ENCODE data around the gene STARD13.

STARD13 gene

DNA sequence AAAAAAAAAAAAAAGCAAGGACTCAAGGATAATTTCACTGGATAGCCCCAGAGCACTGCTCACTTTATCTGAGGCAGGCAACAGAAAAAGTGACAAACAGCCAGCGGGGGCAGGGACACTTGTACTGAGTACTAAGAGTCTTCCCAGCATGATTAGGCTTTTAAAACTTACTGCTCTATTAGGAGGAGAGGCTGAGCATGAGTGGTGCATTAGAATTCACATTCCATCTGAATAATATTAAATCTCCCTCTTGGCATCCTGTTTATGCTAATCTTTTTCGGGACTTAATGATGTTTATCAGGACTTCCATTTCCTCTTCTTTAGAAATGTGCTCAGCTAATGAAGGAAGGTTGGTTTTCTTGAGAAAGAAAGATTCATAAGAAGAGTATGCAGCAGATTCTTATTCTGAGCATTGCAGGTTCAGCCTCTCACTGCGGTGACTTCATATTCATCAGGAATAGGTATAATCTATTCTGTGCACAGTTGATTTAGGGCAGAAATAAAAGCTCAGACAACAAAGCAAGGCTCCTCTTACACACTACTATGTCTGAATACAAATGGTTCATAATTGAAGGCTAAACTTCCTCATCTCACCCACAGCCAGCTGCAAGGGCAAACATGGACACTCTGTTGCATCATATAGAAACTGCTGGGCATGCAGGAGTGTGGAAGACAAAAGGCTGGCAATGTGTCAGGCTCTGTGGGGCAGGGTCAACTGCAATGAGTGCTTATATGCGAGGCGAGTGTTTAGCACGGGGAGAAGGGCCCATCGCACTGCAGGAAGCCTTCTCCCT, 162.3 kb downstream of the STARD13 start:
- in situ Hi-C loops (cut with HindIII; ENCODE audit: low pct_unique_long_range_greater_than_20kb, low sequenced_read_pairs): no loop called here
- no peak for TF ChIP-seq JUND (IDR thresholded peaks at IDR 0.05; ENCODE audit: low read depth)
- DNase-seq (ENCODE audit: low read depth in 1 of 2, low spot score in 1 of 2): peak in 1 of 2 experiments; percentile 15

DNA sequence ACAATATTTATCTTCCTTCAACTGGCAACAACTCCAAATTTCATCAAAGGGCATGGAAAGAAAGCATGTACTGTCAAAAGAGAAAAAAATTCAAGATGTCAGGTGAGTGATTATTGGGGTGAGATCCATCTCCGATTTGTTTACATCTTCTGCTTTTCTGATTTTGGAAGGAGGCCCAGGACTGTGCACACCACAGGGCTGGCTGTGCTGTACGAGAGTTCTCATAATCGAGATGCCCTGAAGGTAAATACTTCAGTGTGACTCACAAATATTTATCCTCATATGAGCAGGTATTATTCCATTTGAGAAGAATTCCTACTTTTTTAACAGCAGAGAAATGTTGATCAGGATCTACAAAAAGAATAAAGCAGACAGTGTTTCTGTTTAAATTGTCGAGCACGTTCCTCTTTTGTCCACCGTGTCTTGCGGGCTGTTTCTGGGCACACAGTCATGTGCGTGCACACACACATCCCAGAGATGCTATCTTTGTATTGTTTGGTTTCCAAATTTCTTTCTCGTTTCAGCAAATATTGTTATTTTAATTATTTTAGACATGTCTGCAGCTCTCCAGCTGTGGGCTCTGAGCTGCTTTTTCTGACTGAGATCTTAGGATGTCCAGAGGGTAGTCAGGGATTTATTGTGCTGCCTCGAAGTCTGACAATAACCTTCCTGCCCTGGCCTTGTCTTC, 165.6 kb downstream of the STARD13 start:
- peak; percentile 84 for TF ChIP-seq JUND (IDR thresholded peaks at IDR 0.05; ENCODE audit: low read depth)
- in situ Hi-C loops (cut with HindIII; ENCODE audit: low pct_unique_long_range_greater_than_20kb, low sequenced_read_pairs): no loop called here
- DNase-seq (ENCODE audit: low read depth in 1 of 2, low spot score in 1 of 2): peak; percentile 32 to 91

DNA sequence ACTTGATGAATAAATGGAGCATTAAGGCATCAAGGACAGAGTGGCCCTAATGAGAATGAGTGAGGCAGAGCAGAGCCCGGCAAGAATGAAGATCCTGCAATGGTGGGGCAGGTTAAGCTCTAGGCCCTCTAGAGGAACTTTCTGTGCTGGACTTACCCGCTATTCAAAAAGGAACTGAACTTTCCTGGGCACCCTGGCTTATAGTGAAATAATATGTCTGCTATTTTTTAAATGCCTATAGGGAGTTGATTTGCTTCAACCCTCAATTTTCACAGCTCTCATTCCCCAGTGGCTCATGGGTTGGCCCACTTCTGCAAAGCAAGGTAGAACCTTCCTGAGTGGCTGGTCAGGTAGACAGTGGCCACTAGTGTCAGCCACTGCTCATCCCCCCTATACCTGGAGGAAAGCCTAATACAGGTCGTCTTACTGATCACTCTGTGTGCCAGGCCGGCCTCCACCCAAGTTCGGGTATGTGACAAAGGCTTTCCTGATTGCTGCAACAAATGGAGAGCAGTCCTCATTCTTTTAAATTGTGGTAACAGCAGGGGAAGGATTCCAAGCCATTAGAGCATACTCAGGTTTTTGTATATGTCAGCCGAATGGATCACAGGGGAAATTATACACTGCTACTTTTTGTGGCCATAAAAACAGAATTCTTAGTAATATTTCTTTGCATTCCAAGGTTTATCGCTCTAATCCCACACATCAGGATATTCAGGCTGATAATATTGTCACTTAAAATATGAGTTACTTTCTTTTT, 166.4 kb downstream of the STARD13 start:
- in situ Hi-C loops (cut with HindIII; ENCODE audit: low pct_unique_long_range_greater_than_20kb, low sequenced_read_pairs): no loop called here
- peak in 1 of 2 experiments; percentile 41 for DNase-seq (ENCODE audit: low read depth in 1 of 2, low spot score in 1 of 2)
- TF ChIP-seq JUND (IDR thresholded peaks at IDR 0.05; ENCODE audit: low read depth): no peak

DNA sequence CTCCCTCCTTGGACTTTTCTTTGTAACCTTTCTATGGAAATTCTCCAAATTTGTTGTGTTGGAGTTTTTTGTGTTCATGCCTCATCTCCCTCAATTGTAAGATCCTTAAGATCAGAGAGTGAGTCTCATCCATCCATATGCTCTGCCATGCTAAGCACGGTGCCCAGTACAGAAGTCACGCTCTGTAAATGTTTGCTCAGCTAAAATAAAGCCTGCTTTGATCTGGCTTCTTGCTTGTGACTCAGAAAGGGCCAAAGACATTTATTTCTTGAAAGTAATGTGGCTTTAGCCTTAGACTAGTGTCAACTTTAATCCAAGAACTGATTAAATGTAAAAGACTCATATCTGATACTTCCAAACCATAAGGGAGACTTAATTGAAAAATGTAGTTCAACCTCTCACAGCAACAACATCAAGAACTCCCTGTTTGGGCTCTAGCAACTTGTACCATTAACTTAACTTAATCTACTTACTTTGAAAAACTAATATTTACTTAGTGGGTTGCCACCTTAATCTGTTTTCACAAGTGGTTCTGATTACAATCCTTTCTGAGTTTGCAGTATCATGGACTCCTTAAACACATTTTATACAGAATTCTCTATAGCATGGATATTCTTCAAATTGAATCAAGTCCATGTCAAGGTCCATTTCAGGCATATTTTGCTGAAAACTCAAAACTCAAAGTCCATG, 169.1 kb downstream of the STARD13 start:
- in situ Hi-C loops (cut with HindIII; ENCODE audit: low pct_unique_long_range_greater_than_20kb, low sequenced_read_pairs): no loop called here
- peak in 1 of 2 experiments; percentile 47 for DNase-seq (ENCODE audit: low read depth in 1 of 2, low spot score in 1 of 2)
- peak; percentile 31; the same call in 1 of the 2 replicates for TF ChIP-seq JUND (IDR thresholded peaks at IDR 0.05; ENCODE audit: low read depth)

DNA sequence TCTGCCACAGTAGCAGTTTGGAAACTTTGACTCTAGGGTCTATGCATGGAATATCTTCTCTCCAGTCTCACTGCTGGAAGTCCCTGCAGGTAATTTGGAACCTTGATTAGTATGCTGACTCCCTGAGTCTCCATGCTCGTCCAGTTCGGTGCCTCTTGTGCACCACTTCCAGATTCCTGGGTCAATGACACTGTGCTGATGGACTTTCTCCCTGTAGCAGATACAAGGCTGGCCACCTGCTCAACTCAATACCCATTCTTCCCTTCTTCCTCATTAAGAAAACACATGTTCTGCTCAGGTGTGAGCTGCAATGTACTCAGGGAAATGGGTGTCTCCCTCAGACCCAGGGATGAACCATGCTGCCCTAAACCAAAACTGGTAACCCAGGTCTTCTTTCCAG, 170.3 kb downstream of the STARD13 start:
- no peak for DNase-seq (ENCODE audit: low read depth in 1 of 2, low spot score in 1 of 2)
- in situ Hi-C loops (cut with HindIII; ENCODE audit: low pct_unique_long_range_greater_than_20kb, low sequenced_read_pairs): no loop called here
- TF ChIP-seq JUND (IDR thresholded peaks at IDR 0.05; ENCODE audit: low read depth): no peak

DNA sequence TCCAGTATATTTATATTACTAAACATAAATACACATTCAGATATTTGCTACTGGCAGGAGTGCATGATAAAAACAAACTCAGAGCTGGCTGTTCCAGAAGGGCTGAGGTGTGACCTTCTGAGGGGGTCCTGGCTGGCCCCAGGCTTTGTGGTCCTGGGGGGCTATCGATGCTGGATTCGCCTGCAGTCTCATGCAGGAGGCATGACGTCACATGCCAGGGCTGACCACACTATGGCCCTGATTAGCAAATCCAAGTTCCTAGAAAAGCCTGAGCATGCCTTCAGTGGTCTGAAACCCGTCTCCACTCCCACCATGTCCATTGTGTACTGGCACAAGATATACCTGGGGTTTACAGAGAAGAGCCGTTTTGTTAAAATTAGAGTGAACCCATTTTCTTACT, 171.4 kb downstream of the STARD13 start:
- TF ChIP-seq JUND (IDR thresholded peaks at IDR 0.05; ENCODE audit: low read depth): no peak
- in situ Hi-C loops (cut with HindIII; ENCODE audit: low pct_unique_long_range_greater_than_20kb, low sequenced_read_pairs): no loop called here
- no peak for DNase-seq (ENCODE audit: low read depth in 1 of 2, low spot score in 1 of 2)

DNA sequence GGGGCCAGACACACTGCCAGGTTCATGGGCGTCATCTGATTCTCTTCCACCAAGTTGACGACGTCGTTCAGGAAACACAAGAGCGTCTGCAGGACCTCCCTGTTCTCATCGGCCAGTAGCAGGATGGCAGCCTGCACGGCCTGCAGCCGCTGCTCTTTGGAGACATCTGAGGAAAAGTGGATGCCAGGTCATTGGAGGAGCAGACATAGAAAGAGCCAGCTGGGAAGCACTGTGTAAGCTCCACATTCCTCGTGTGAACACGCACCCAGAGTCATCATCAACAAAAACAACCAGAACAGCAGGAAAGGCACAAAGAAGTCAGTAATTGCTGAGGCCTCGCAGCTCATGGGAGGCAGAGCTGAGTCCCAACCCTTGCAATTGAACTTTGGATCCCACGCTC, 172.8 kb downstream of the STARD13 start:
- in situ Hi-C loops (cut with HindIII; ENCODE audit: low pct_unique_long_range_greater_than_20kb, low sequenced_read_pairs): no loop called here
- DNase-seq (ENCODE audit: low read depth in 1 of 2, low spot score in 1 of 2): no peak
- no peak for TF ChIP-seq JUND (IDR thresholded peaks at IDR 0.05; ENCODE audit: low read depth)

DNA sequence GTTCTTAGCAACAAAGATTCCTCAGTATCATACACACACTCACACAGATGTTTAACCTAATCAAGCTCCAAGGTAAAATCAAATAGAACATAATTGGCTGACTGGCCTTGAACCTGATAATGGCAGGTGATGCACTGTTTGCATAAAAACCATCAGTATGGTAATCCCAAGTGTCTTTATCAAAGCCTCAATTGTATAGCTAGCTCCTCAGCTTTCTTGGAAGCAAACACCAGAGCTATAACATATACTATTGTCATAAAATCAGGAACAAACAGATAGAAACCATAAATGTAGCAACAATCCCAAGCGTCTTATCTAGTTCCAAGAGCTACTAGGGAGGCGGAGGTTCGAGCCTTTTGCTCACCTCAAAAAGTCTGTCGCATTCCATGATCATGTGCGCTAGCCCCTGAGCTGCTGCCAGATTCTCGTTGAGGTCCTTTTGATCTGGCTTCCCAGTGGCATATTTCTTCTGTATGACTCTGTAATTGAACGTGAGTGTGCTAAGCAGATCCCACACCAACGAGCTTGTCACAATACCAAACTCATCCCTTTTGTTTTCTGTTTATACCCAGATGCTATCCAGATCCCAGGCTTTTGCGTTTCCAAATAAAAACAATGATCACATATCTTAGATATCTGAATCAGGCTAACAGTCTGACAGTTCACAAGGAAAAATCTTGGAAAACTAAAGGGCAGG, 174.0 kb downstream of the STARD13 start:
- no peak for TF ChIP-seq JUND (IDR thresholded peaks at IDR 0.05; ENCODE audit: low read depth)
- DNase-seq (ENCODE audit: low read depth in 1 of 2, low spot score in 1 of 2): no peak
- in situ Hi-C loops (cut with HindIII; ENCODE audit: low pct_unique_long_range_greater_than_20kb, low sequenced_read_pairs): no loop called here

DNA sequence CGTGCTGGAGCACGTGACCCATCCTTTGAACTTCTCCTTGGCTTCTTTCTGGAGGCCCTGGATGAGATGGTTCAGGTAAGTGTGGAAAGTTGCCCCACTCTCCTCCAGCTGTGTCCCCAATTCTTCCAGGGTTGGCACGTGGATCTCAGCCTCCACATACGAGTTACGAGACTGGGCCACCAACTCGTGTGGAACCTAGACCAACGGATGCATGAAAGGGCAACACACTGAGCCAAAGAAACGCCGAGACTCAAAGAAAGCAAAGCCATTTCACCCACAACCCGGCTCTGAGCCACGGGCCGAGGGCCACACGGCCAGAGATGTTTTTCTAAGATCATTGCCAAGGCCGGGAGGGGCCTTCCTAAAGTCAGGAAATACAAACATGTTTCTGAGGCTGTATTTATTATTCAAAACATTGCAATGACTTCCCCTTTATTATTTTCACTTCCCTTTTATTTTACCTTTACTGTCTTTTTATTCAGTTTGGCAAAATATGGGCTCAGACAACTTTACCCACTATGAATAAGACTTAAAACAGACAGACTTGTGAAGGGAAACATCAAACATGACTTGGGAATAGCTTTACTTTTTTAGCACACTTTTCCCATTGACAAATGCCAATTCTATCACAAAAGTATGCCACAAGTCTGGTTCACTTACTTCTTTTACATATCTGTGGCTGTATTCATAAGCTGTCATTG, 174.7 kb downstream of the STARD13 start:
- in situ Hi-C loops (cut with HindIII; ENCODE audit: low pct_unique_long_range_greater_than_20kb, low sequenced_read_pairs): no loop called here
- no peak for TF ChIP-seq JUND (IDR thresholded peaks at IDR 0.05; ENCODE audit: low read depth)
- no peak for DNase-seq (ENCODE audit: low read depth in 1 of 2, low spot score in 1 of 2)

DNA sequence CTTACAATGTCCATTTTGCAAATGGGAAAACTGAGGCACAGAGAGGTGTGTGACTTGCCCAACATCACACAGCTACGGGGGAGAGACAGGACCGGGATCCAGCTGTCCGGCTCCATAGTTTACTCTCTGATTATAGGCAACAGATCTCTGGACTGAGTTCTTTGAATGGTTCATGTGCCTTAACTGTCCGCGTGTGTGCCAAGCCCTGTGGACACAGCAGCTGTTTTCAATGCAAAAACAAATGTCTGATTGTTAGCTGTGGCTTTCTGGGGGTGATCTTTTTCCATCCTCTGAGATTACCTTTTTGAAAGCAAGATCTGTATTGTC, 175.2 kb downstream of the STARD13 start:
- in situ Hi-C loops (cut with HindIII; ENCODE audit: low pct_unique_long_range_greater_than_20kb, low sequenced_read_pairs): no loop called here
- TF ChIP-seq JUND (IDR thresholded peaks at IDR 0.05; ENCODE audit: low read depth): no peak
- DNase-seq (ENCODE audit: low read depth in 1 of 2, low spot score in 1 of 2): no peak

DNA sequence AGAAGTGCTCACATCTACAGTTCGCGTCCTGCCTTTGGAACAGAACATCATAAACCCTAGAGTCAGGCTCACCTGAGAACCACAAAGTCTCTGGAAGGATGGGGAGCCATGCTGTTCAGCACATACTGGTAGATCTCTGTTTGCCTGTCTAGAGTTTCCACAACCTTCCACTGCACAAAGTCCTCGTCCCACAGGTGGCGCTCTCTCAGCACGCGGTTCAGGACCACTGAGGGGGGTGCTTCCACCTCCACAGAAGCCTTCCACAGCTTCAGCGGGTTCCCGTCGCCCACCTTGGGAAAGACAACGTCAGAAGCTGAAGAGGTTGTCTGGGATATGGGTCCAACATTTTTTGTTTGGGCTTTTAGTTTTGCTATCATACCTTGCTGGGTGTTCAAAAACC, 175.8 kb downstream of the STARD13 start:
- DNase-seq (ENCODE audit: low read depth in 1 of 2, low spot score in 1 of 2): no peak
- TF ChIP-seq JUND (IDR thresholded peaks at IDR 0.05; ENCODE audit: low read depth): no peak
- in situ Hi-C loops (cut with HindIII; ENCODE audit: low pct_unique_long_range_greater_than_20kb, low sequenced_read_pairs): no loop called here
